ENCODE measurements around the gene PLXNB2.
"Not testable (repeated sequence)": the region's sequence is repeated elsewhere in the genome, so short reads cannot be mapped to it uniquely, and the experiment has no call there.

Gene PLXNB2, protein sequence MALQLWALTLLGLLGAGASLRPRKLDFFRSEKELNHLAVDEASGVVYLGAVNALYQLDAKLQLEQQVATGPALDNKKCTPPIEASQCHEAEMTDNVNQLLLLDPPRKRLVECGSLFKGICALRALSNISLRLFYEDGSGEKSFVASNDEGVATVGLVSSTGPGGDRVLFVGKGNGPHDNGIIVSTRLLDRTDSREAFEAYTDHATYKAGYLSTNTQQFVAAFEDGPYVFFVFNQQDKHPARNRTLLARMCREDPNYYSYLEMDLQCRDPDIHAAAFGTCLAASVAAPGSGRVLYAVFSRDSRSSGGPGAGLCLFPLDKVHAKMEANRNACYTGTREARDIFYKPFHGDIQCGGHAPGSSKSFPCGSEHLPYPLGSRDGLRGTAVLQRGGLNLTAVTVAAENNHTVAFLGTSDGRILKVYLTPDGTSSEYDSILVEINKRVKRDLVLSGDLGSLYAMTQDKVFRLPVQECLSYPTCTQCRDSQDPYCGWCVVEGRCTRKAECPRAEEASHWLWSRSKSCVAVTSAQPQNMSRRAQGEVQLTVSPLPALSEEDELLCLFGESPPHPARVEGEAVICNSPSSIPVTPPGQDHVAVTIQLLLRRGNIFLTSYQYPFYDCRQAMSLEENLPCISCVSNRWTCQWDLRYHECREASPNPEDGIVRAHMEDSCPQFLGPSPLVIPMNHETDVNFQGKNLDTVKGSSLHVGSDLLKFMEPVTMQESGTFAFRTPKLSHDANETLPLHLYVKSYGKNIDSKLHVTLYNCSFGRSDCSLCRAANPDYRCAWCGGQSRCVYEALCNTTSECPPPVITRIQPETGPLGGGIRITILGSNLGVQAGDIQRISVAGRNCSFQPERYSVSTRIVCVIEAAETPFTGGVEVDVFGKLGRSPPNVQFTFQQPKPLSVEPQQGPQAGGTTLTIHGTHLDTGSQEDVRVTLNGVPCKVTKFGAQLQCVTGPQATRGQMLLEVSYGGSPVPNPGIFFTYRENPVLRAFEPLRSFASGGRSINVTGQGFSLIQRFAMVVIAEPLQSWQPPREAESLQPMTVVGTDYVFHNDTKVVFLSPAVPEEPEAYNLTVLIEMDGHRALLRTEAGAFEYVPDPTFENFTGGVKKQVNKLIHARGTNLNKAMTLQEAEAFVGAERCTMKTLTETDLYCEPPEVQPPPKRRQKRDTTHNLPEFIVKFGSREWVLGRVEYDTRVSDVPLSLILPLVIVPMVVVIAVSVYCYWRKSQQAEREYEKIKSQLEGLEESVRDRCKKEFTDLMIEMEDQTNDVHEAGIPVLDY (N-terminal part only)

GRCh38 chr22:50306753-50307749, at the start of gene PLXNB2:
Gene PLXNB2 (minus strand): TSS chr22:50307646. CDS start chr22:50290584, 17,062 bp downstream.
- DNase-seq, result peak; percentile 55

DNA sequence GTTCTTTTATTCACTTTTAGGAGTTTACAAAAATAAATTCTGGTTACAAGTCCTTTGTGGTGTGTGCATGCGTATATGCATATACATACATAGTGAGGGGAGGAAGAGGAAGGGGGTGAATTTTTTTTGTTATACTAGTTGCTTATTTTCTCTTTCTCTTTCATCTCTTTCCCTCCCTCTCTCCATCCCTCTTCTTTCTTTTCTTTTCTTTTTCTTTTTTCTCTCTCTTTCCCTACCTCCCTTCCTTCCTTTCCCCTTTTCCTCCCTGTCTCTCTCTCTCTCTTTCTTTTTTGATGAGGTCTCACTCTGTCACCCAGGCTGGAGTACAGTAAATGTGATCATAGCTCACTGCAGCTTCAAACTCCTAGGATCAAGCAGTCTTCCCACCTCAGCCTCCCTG, 49.8 kb upstream of the PLXNB2 start:
- DNase-seq, result no peak

GRCh38 chr22:50356186-50356585, 48.7 kb upstream of the PLXNB2 start:
- no peak for DNase-seq

DNA sequence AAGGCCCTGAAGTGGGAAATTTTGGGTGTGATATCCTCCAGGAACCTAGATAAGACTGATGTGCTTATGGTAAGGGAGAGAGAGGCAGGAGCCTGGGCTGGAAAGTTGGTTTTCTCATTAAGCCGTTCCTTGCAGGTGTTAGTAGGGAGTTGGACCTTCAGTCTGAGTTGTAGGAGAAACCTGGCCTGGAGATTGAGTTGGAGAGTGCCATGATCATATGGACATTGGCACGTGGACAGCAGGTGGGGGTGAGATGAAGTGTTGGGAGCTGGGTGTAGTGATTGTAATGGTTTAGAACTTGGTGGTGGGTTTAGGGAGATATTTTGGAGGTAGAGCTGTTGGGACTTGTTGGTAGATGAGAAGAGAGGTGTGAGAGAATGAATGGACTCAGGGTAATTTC, 40.6 kb upstream of the PLXNB2 start:
- DNase-seq, result no peak

GRCh38 chr22:50347157-50347556, 39.7 kb upstream of the PLXNB2 start:
- no peak for DNase-seq

GRCh38 chr22:50346470-50346869, 39.0 kb upstream of the PLXNB2 start:
- DNase-seq, result no peak

DNA sequence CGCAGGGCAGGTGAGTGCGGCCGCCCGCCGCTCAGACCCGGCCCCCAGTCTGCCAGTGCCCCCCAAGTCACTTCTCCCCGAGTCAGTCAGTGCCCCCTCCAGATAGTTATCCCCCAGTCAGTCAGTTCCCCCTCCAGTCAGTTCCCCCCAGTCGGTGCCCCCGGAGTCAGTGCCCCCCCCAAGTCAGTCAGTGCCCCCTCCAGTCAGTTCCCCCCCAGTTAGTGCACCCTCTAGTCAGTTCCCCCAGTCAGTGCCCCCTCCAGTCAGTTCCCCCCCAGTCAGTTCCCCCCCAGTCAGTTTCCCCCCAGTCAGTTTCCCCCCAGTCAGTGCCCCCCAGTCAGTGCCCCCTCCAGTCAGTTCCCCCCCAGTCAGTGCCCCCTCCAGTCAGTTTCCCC, 36.1 kb upstream of the PLXNB2 start:
- DNase-seq, result peak; percentile 47

DNA sequence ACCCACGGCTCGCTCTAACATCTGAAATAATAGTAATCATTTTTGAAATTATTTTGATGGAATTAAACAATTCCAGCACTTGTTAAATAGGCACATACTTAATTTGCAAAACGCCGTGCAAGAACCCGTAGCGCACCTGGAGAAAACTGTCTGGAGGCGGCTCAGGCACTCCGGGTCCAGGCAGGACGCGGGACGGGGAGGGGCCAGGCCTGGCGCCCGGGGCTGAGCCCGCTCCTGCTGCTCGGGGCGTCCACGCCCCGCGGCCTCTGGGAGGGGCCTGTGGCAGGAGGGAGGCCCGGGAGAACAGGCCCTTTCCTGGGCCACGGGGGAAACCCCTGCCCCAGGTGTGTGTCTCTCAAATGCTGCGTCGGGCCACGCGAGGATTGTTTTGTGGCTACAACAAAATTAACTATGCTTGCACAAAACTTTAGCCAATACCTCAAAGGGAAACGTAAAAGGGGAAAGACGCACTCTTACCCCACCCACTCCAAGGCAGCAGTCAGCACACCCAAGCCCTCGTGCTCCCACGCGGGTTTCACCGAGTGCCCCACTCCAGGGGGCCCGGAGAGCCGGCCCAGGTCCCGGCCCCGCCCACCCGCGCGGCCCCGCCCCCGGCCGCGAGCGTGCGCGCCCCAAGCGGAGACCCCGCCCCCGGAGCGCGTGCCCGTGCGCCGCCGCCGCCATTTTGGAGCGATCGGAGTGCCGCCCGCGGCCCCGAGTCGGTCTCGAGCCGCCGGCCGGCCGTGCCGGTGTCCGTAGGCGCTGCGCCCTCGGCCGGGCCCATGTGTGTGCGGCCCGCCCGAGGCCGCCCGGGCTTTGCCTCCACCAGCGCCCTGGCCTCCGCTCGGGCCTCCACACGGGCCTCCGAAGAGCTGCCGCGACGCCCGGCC, 35.5 kb upstream of the PLXNB2 start, which contains the start of gene PPP6R2:
Gene PPP6R2, plus strand, starts transcription at position 677 of the 890 bp plus-strand sequence. CDS start 50,582 bp downstream, outside the sequence.
- peak; percentile 94 for DNase-seq

DNA sequence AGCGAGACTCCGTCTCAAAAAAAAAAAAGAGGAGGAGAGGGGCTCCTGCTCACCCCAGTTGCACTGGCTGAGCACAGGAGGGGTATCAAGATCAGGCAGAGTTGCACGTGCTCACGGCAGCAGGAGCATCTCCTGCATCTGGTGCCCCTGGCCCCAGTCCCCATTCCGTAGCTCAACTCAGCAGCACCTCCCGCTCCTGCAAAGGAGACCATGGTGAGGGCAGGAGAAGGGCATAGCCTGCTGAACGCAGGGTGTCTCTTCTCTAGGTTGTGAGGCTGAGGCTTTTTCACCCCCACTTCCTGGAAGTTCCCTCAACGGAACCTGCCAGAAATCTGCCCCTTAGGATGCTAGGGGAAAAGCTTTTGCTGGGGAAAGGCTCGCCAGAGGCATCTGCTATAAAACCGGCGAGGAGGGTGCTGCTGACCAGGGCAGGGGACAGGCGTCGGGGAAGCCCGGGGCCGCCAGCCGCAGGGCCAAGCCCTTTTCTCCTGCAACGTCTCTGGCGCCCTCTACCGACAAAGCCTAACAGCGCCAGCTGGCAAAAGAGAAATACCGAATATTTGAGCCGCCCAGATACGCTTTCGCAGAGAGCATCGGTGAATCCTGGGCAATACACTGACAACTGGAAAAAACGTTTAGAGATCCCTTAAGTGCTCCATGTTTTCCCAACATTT, 34.7 kb upstream of the PLXNB2 start:
- DNase-seq, result peak; percentile 96

- DNase-seq, result no peak
Measured at GRCh38 chr22:50339945-50340879, 32.8 kb upstream of the PLXNB2 start.

GRCh38 chr22:50338860-50339462, 31.5 kb upstream of the PLXNB2 start:
- DNase-seq, result no peak

DNA sequence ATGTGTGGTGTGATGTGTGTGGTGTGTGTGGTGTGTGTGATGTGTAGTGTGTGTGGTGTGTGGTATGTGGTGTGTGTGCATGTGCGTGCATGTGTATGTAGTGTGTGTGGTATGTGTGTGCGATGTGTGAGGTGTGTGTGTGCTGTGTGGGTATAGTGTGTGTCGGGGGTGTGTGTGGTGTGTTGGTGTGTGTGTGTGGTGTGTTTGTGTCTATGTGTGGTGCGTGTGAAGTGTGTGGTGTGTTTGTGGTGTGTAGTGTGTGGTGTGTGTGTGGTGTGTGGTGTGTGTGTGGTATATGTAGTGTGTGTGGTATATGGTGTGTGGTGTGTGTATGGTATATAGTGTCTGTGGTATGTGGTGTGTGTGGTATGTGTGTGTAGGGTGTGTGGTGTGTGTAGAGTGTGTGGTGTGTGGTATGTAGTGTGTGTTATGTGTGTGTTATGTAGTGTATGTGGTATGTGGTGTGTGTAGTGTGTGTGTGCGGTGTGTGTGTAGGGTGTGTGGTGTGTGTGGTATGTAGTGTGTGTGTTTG, 30.7 kb upstream of the PLXNB2 start:
- no peak for DNase-seq

GRCh38 chr22:50337262-50338041, 30.0 kb upstream of the PLXNB2 start:
- DNase-seq, result no peak

DNA sequence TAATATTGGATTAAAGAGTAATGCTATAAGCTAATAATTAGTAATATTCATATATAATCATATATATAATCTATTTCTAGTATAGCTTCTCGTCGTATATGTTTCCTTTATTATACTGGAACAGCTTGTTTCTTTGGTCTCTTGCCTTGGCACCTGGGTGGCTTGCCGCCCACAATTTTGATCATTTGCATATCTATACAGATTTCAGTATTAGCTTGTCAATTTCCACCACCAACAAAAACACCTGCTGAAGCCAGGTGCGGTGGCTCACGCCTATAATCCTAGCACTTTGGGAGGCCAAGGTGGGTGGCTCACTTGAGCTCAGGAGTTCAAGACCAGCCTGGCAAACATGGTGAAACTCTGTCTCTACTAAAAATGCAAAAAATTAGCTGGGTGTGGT, 27.0 kb upstream of the PLXNB2 start:
- DNase-seq, result not testable (repeated sequence)

- no peak for DNase-seq
Measured at GRCh38 chr22:50329236-50329635, 21.8 kb upstream of the PLXNB2 start.

- DNase-seq, result no peak
Measured at GRCh38 chr22:50327711-50328019, 20.2 kb upstream of the PLXNB2 start.

DNA sequence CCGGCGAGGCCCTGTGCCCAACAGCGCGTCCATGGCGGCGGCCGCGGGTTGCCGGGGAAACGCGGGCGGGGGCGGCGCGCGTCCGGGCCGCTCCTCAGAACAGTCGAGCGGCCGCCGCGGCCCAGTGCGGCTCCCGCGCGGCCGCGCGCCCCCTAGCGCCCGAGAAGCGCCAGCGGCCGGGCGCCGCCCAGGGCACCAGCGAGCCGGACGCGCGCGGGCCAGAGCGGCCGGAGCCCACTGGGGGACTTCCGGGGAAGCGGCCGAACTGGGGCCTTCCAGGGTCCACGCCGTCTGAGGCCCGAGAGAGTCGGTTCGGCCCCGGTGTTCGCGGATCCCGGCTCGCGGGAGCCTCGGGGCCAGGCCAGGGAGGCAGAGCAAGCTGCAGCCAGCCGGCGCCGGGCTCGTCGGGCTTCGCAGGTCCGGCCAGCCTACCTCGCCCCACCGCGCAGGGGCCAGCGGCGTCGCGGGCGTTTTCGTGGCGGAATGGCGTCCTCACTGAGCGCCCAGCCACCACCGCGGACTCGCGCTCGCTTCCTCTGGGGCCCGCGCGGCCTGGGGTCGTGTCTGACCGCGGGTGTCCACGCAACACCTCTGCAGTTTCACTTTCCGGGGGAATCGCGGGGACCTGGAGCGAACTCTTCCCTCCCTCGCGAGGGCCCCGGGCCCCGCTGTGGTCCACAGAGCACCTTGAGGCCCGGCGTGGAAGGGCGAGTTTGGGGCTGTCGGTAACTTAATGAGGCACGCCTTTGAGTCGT, 19.7 kb upstream of the PLXNB2 start, which contains the start of gene DENND6B:
Gene DENND6B, minus strand, starts transcription at position 57 of the 755 bp plus-strand sequence. Its CDS starts 24 bp downstream, at position 33.
- DNase-seq, result peak; percentile 77
